ENCODE measurements around the gene MGAT4A. TPM values are rescaled to one million over a fixed set of nuclear protein-coding genes. Genes with fewer than 3 reads are reported as not detected.
A peak's percentile ranks its signal among the peaks of the same experiment; 100 is the strongest.

MGAT4A gene
- total and polyA plus RNA-seq, 12 donors = 4.6 to 33.0 (median 18.6) TPM

- Histone ChIP-seq H3K36me3 (peaks cover 0 to 46% (median 10%) of the 10 kb centered on the region in 9 donors), H3K27ac (peak overlapping the region in 4 of 10 donors; percentile 95 to 100 (median 97)), H3K9me3 (no peaks in the 10 kb centered on the region), H3K27me3 (no peaks in the 10 kb centered on the region), H3K4me3 (peak overlapping the region in 9 of 10 donors; percentile 83 to 99 (median 94)), H3K4me1 (peaks cover 16 to 65% (median 54%) of the 10 kb centered on the region in 9 donors)
- TF ChIP-seq CTCF (IDR thresholded peaks at IDR 0.05) = no peak
- intact Hi-C loops (cut with DNase I) = loop anchor here in 5 of 10 donors (5.0 to 10.0 kb wide), 3 partner anchors 40 to 192 kb away; partner anchors contain the start of gene INPP4A (in 1 of the 5)
- ATAC-seq (no peak), DNase-seq (no peak)
- 55 to 56% methylated on average over 6 of the region's 6 CpGs for WGBS, 2 donors
Observed at GRCh38 chr2:98607104-98607503, 123.8 kb downstream of the MGAT4A start.

GRCh38 chr2:98606431-98606830 is 124.5 kb downstream of the MGAT4A start:
- WGBS, 2 donors = 81 to 86% methylated on average over 7 of the region's 7 CpGs
- no peak overlapping the region for H3K27ac ChIP-seq
- no peaks in the 10 kb centered on the region for H3K9me3 ChIP-seq
- H3K4me1 ChIP-seq = peaks cover 16 to 62% (median 51%) of the 10 kb centered on the region in 9 donors
- DNase-seq (no peak), ATAC-seq (no peak)
- H3K4me3 ChIP-seq = peak overlapping the region in 2 of 10 donors; percentile 83 to 92
- no peak for TF ChIP-seq CTCF (IDR thresholded peaks at IDR 0.05)
- peaks cover 0 to 46% (median 11%) of the 10 kb centered on the region in 9 donors for H3K36me3 ChIP-seq
- H3K27me3 ChIP-seq = no peaks in the 10 kb centered on the region
- intact Hi-C loops (cut with DNase I) = loop anchor here in 5 of 10 donors (5.0 to 10.0 kb wide), 3 partner anchors 39 to 192 kb away; partner anchors contain the start of gene INPP4A (in 1 of the 5)

GRCh38 chr2:98605076-98605475 is 125.9 kb downstream of the MGAT4A start:
- Histone ChIP-seq H3K27ac (no peak overlapping the region), H3K9me3 (no peaks in the 10 kb centered on the region), H3K36me3 (peaks cover 0 to 46% (median 13%) of the 10 kb centered on the region in 9 donors), H3K4me3 (no peak overlapping the region), H3K27me3 (no peaks in the 10 kb centered on the region), H3K4me1 (peaks cover 10 to 48% (median 37%) of the 10 kb centered on the region in 9 donors)
- intact Hi-C loops (cut with DNase I) = loop anchor here in 5 of 10 donors (5.0 to 10.0 kb wide), 3 partner anchors 38 to 190 kb away; partner anchors contain the start of gene INPP4A (in 1 of the 5)
- ATAC-seq = no peak
- no peak for TF ChIP-seq CTCF (IDR thresholded peaks at IDR 0.05)
- WGBS, 2 donors = 75 to 82% methylated on average over 3 of the region's 3 CpGs
- DNase-seq = no peak

GRCh38 chr2:98604547-98604946 is 126.4 kb downstream of the MGAT4A start:
- ATAC-seq (no peak), DNase-seq (no peak)
- no peaks in the 10 kb centered on the region for H3K27me3 ChIP-seq
- H3K4me3 ChIP-seq = no peak overlapping the region
- no peak for TF ChIP-seq CTCF (IDR thresholded peaks at IDR 0.05)
- intact Hi-C loops (cut with DNase I) = loop anchor here in 5 of 10 donors (5.0 to 10.0 kb wide), 3 partner anchors 160 to 192 kb away; partner anchors contain the start of gene INPP4A (in 1 of the 5)
- peaks cover 0 to 47% (median 18%) of the 10 kb centered on the region in 9 donors for H3K36me3 ChIP-seq
- H3K27ac ChIP-seq = no peak overlapping the region
- H3K4me1 ChIP-seq = peaks cover 10 to 43% (median 32%) of the 10 kb centered on the region in 9 donors
- 68 to 73% methylated on average over 2 of the region's 2 CpGs for WGBS, 2 donors
- H3K9me3 ChIP-seq = no peaks in the 10 kb centered on the region

All from heart right ventricle (tissue), 16 donors.